H1 (cell line): ENCODE results near the gene SRD5A3. TPM values are rescaled to one million over a fixed set of nuclear protein-coding genes. Genes with fewer than 3 reads are reported as not detected.

Experiments used
- CTCF ChIA-PET: fragments of 300-600 bp; sonication (Branson Sonifier 250); formaldehyde crosslinking; loops from one replicate; lab custom pipeline; 2021; ENCODE audit not compliant: partially characterized antibody; lab: Charles Lee
- POLR2A ChIA-PET: fragments of 300-600 bp; sonication (Branson Sonifier 250); formaldehyde crosslinking; loops from one replicate; lab custom pipeline; 2021; ENCODE audit warnings: inconsistent platforms; ENCODE audit not compliant: partially characterized antibody; lab: Charles Lee
- DNase-seq, 2 experiments: peaks; one replicate each; pipeline versions ENCODE4 v3.0.0 to v3.0.0-alpha.2; 2010 to 2022; ENCODE audit warnings: low spot score in 2 of 2, low read depth in 1 of 2, mixed read lengths in 1 of 2
- FAIRE-seq: peaks from 2 replicates; lab custom pipeline; 2011; peaks lifted over from hg19 to GRCh38; lab: Jason Lieb, UNC
- H2AFZ ChIP-seq: 2 replicates; pipeline ENCODE4 v1.8.1; 2012; ENCODE audit warnings: low read length, inconsistent platforms
- H2AK5ac ChIP-seq: 2 replicates; pipeline ENCODE4 v1.6.1; 2013; ENCODE audit warnings: low read depth, low read length
- H2BK120ac ChIP-seq: replicated peaks from 2 replicates; pipeline ENCODE3; 2013; ENCODE audit warnings: low read depth, low read length, inconsistent platforms
- H2BK12ac ChIP-seq: 2 replicates; pipeline ENCODE4 v1.6.1; 2013; ENCODE audit warnings: low read depth, low read length
- H2BK15ac ChIP-seq: 2 replicates; pipeline ENCODE4 v1.6.1; 2013; ENCODE audit warnings: low read length
- H2BK20ac ChIP-seq: 2 replicates; pipeline ENCODE4 v1.6.1; 2013; ENCODE audit warnings: low read length
- H2BK5ac ChIP-seq: 2 replicates; pipeline ENCODE4 v1.6.1; 2013; ENCODE audit warnings: low read depth, low read length
- H3K14ac ChIP-seq: 2 replicates; pipeline ENCODE4 v1.6.1; 2013; ENCODE audit warnings: inconsistent platforms; ENCODE audit not compliant: insufficient read length
- H3K18ac ChIP-seq: 2 replicates; pipeline ENCODE4 v1.6.1; 2013; ENCODE audit warnings: low read length; ENCODE audit errors: extremely low read depth
- H3K23ac ChIP-seq: 2 replicates; pipeline ENCODE4 v1.6.1; 2013; ENCODE audit warnings: inconsistent platforms; ENCODE audit not compliant: insufficient read length
- H3K23me2 ChIP-seq: 2 replicates; pipeline ENCODE4 v1.6.1; 2013; ENCODE audit warnings: low read depth, low read length
- H3K27ac ChIP-seq: 2 replicates; pipeline ENCODE4 v1.6.1; 2011; ENCODE audit warnings: low read depth, low read length, inconsistent platforms
- H3K27me3 ChIP-seq, 4 experiments: replicated peaks in 1 of 4; 1 replicate in 1 of 4; 2 replicates in 3 of 4; pipeline versions ENCODE4 v1.6.1 to v1.8.1; 2011 to 2013; ENCODE audit warnings: low read length in 3 of 4, mild to moderate bottlenecking in 3 of 4, inconsistent platforms in 2 of 4, mixed read lengths in 2 of 4, moderate library complexity in 1 of 4; ENCODE audit not compliant: control insufficient read depth in 3 of 4, insufficient read depth in 3 of 4; ENCODE audit errors: extremely low read depth in 1 of 4
- H3K36me3 ChIP-seq, 4 experiments: 2 replicates each; pipeline versions ENCODE4 v1.6.1 to v1.8.1; 2011 to 2013; ENCODE audit warnings: mild to moderate bottlenecking in 4 of 4, low read length in 3 of 4, moderate library complexity in 2 of 4, control low read depth in 1 of 4, inconsistent platforms in 1 of 4; ENCODE audit not compliant: insufficient read depth in 4 of 4, control insufficient read depth in 2 of 4
- H3K4ac ChIP-seq: replicated peaks from 2 replicates; pipeline ENCODE3; 2013; ENCODE audit warnings: low read length, low read depth, mixed read lengths, inconsistent platforms; ENCODE audit not compliant: insufficient read length
- H3K4me1 ChIP-seq, 4 experiments: replicated peaks in 1 of 4; 1 replicate in 1 of 4; 2 replicates in 3 of 4; pipeline versions ENCODE4 v1.6.1 to v1.8.1; 2011 to 2013; ENCODE audit warnings: low read length in 3 of 4, inconsistent platforms in 2 of 4, mixed read lengths in 1 of 4; ENCODE audit not compliant: insufficient read depth in 4 of 4, control insufficient read depth in 3 of 4
- H3K4me2 ChIP-seq, 2 experiments: 2 replicates each; pipeline versions ENCODE4 v1.6.1 to v1.8.1; 2011 to 2013; ENCODE audit warnings: low read depth in 2 of 2, low read length in 2 of 2, control low read depth in 1 of 2, inconsistent platforms in 1 of 2, mild to moderate bottlenecking in 1 of 2; ENCODE audit not compliant: insufficient read depth in 1 of 2
- H3K4me3 ChIP-seq, 4 experiments: fragments of 200-600, 300-600 bp in 1 of 4; sonication (generic), shearing (Covaris generic), sonication (Bioruptor Twin) in 1 of 4; 2 replicates each; pipeline versions ENCODE4 v1.5.1 to v1.8.1; 2011 to 2016; ENCODE audit warnings: low read length in 4 of 4, low read depth in 3 of 4, control low read depth in 2 of 4, inconsistent platforms in 2 of 4, mild to moderate bottlenecking in 2 of 4, mixed read lengths in 1 of 4, moderate library complexity in 1 of 4; ENCODE audit not compliant: insufficient read depth in 2 of 4; ENCODE audit errors: extremely low read depth in 1 of 4
- H3K56ac ChIP-seq: replicated peaks from 2 replicates; pipeline ENCODE3; 2013; ENCODE audit warnings: low read depth, mild to moderate bottlenecking, mixed read lengths, low read length, inconsistent platforms; ENCODE audit not compliant: insufficient read length
- H3K79me1 ChIP-seq: 2 replicates; pipeline ENCODE4 v1.6.1; 2013; ENCODE audit warnings: low read depth, low read length, control low read depth
- H3K79me2 ChIP-seq, 2 experiments: 2 replicates each; pipeline versions ENCODE4 v1.6.1 to v1.8.1; 2012 to 2013; ENCODE audit warnings: low read length in 2 of 2, mild to moderate bottlenecking in 2 of 2, inconsistent platforms in 1 of 2; ENCODE audit not compliant: insufficient read depth in 2 of 2, control insufficient read depth in 1 of 2
- H3K9ac ChIP-seq, 4 experiments: replicated peaks in 1 of 4; 1 replicate in 1 of 4; 2 replicates in 3 of 4; pipeline versions ENCODE4 v1.6.1 to v1.8.1; 2011 to 2013; ENCODE audit warnings: low read depth in 3 of 4, low read length in 3 of 4, control low read depth in 2 of 4, mild to moderate bottlenecking in 2 of 4, moderate library complexity in 2 of 4, inconsistent platforms in 1 of 4; ENCODE audit errors: extremely low read depth in 1 of 4
- H3K9me3 ChIP-seq, 2 experiments: 2 replicates each; pipeline versions ENCODE4 v1.6.1 to v1.8.1; 2012 to 2013; ENCODE audit warnings: mild to moderate bottlenecking in 2 of 2, moderate library complexity in 2 of 2, control low read depth in 1 of 2, inconsistent platforms in 1 of 2, low read depth in 1 of 2, low read length in 1 of 2, mixed read lengths in 1 of 2; ENCODE audit not compliant: insufficient read depth in 2 of 2
- H4K20me1 ChIP-seq, 2 experiments: replicated peaks in 1 of 2; 2 replicates each; pipeline versions ENCODE3 to v1.8.1; 2011 to 2013; ENCODE audit warnings: inconsistent platforms in 2 of 2, low read length in 2 of 2, mild to moderate bottlenecking in 1 of 2; ENCODE audit not compliant: insufficient read depth in 2 of 2, control insufficient read depth in 1 of 2
- H4K5ac ChIP-seq: 2 replicates; pipeline ENCODE4 v1.6.1; 2013; ENCODE audit warnings: low read length, low read depth, mixed read lengths, inconsistent platforms; ENCODE audit not compliant: insufficient read length
- H4K8ac ChIP-seq: 2 replicates; pipeline ENCODE4 v1.8.0; 2013; ENCODE audit warnings: mild to moderate bottlenecking, moderate library complexity, low read length, inconsistent platforms; ENCODE audit not compliant: insufficient read depth; ENCODE audit errors: extremely low read depth
- H4K91ac ChIP-seq: replicated peaks from 2 replicates; pipeline ENCODE3; 2013; ENCODE audit warnings: low read length, mixed read lengths, inconsistent platforms; ENCODE audit not compliant: insufficient read length
- CBX5 ChIP-seq: fragments of 300-800, 300-1000 bp; sonication (generic); IDR thresholded peaks from 2 replicates; pipeline ENCODE4 v1.7.1; 2016; ENCODE audit warnings: antibody characterized with exemption, low read length, low read depth
- JUND ChIP-seq: IDR thresholded peaks from 2 replicates; pipeline ENCODE4 v1.6.1; 2011; ENCODE audit warnings: mild to moderate bottlenecking, improper control_type of control experiment, low read length
- KDM1A ChIP-seq: fragments of 200-600, 300-600 bp; sonication (generic); IDR thresholded peaks from 2 replicates; pipeline ENCODE4 v1.7.1; 2016; ENCODE audit warnings: mild to moderate bottlenecking, low read length, borderline replicate concordance
- RAD21 ChIP-seq, 2 experiments: IDR thresholded peaks in 1 of 2; conservative IDR thresholded peaks in 1 of 2; 2 replicates each; pipeline ENCODE4 v1.6.1; 2011; ENCODE audit warnings: low read depth in 2 of 2, low read length in 2 of 2, improper control_type of control experiment in 1 of 2, inconsistent platforms in 1 of 2, mild to moderate bottlenecking in 1 of 2, moderate library complexity in 1 of 2
- SRF ChIP-seq: IDR thresholded peaks from 2 replicates; pipeline ENCODE4 v1.6.1; 2011; ENCODE audit warnings: mild to moderate bottlenecking, low read depth, low read length, moderate library complexity
- YY1 ChIP-seq: IDR thresholded peaks from 2 replicates; pipeline ENCODE4 v1.6.1; 2011; ENCODE audit warnings: low read depth, mild to moderate bottlenecking, low read length
- ZNF274 ChIP-seq: IDR thresholded peaks from 2 replicates; pipeline ENCODE4 v1.7.0; 2012; ENCODE audit warnings: low read length, borderline replicate concordance; ENCODE audit errors: extremely low read depth
- WGBS, 2 experiments: shearing (Covaris generic) in 1 of 2; methylation state at CpG; one replicate each; pipeline versions ENCODE4 v1.1.6 to v1.1.7; 2013 to 2015; ENCODE audit warnings: low lambda C conversion rate in 2 of 2, mixed read lengths in 2 of 2, inconsistent platforms in 1 of 2, low coverage in 1 of 2, missing lambda C conversion rate in 1 of 2; ENCODE audit not compliant: insufficient replicate concordance in 2 of 2, insufficient coverage in 1 of 2, insufficient read length in 1 of 2; ENCODE audit errors: extremely low coverage in 1 of 2, missing lambda C conversion rate in 1 of 2; 5-methylcytosine and 5-hydroxymethylcytosine counted together
- polyA plus RNA-seq, 7 experiments: library from polyadenylated mRNA; depleted of rRNA in 3 of 7; stranded (reverse) in 5 of 7; unstranded in 2 of 7; fragments of >200 nt in 5 of 7; fragments of 200-250 nt in 2 of 7; gene quantifications; 1 replicate in 5 of 7; 2 replicates in 1 of 7; 4 replicates in 1 of 7; pipeline versions ENCODE4 v1.2.1 to v1.2.3, GENCODE V29; 2011 to 2013; ENCODE audit warnings: missing spikeins in 2 of 7, mixed read lengths in 2 of 7
- total RNA-seq: library from RNA; stranded (reverse); fragmentation: NEBNext Ultra II Directional; extraction: Animal tissue kit (Norgen Biotek cat#: 25700); gene quantifications from 2 replicates; pipeline ENCODE4 v1.2.1, GENCODE V29; 2021

Gene SRD5A3
- total and polyA plus RNA-seq, 2 of the 8 experiments (the other 6 are each of a cell fraction or from before 2014, with no cell fraction given), result 19.6 to 34.6 TPM

DNA sequence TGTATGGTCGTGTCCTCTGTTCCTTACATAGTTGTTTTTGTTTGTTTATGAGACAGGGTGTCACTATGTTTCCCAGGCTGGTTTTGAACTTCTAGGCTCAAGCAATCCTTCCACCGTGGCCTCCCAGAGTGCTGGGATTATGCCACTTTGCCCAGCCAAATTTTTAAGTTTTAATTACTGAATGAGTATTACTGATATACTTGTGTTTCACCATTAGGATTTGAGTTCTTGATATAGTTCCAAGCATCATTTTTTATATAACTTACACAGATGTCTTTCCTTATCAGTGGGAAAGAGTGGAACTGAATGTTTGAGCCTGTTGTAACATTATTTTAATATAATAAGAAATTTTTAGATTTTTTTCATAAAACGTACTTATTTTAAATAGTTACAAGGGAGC lies 70.1 kb downstream of the SRD5A3 start:
- H2BK5ac ChIP-seq, result no peak overlapping the region
- no peak overlapping the region for H3K18ac ChIP-seq
- H3K23ac ChIP-seq, result no peak overlapping the region
- no peaks in the 10 kb centered on the region for H3K9me3 ChIP-seq
- no peak overlapping the region for H3K9ac ChIP-seq
- no peak overlapping the region for H2BK120ac ChIP-seq
- 82% methylated on average over 3 of the region's 3 CpGs; no CpG with 5 or more reads in 1 of the 2 experiments for WGBS, 2 experiments
- no peaks in the 10 kb centered on the region for H3K23me2 ChIP-seq
- no peak overlapping the region for H2BK15ac ChIP-seq
- H4K91ac ChIP-seq, result no peak overlapping the region
- H2BK12ac ChIP-seq, result no peak overlapping the region
- POLR2A ChIA-PET, result interaction anchor here (1.2 to 2.0 kb wide), 3 partner anchors 8 to 20 kb away, joined by 4 to 6 read pairs (median 4); partner anchors contain the start of gene TMEM165
- peaks cover 0 to 55% of the 10 kb centered on the region in 2 experiments; a peak in 2 of 4 replicates for H3K79me2 ChIP-seq
- H4K5ac ChIP-seq, result no peak overlapping the region
- H3K27me3 ChIP-seq, result no peaks in the 10 kb centered on the region
- DNase-seq, result no peak
- no peak overlapping the region for H2AFZ ChIP-seq
- H3K4me3 ChIP-seq, result no peak overlapping the region
- H3K56ac ChIP-seq, result no peak overlapping the region
- H3K4ac ChIP-seq, result no peak overlapping the region
- H3K14ac ChIP-seq, result no peak overlapping the region
- H4K20me1 ChIP-seq, result peaks cover 6 to 8% of the 10 kb centered on the region in 2 experiments
- no peak overlapping the region for H3K27ac ChIP-seq
- no peak overlapping the region for H2AK5ac ChIP-seq
- H3K4me1 ChIP-seq, result no peaks in the 10 kb centered on the region
- CTCF ChIA-PET, result no interaction called here
- H4K8ac ChIP-seq, result no peak overlapping the region
- H3K79me1 ChIP-seq, result no peaks in the 10 kb centered on the region
- no peak overlapping the region for H2BK20ac ChIP-seq
- no peak overlapping the region for H3K4me2 ChIP-seq
- H3K36me3 ChIP-seq, result peaks cover 11 to 72% (median 27%) of the 10 kb centered on the region in 4 experiments; a peak in 7 of 8 replicates
- FAIRE-seq, result no peak
- no peak for TF ChIP-seq CBX5
- no peak for TF ChIP-seq SRF
- TF ChIP-seq JUND, result no peak
- no peak for TF ChIP-seq ZNF274
- TF ChIP-seq RAD21 (IDR thresholded peaks at IDR 0.05 in 1 of 2, conservative IDR thresholded peaks at IDR 0.05 in 1 of 2; ENCODE audit: low read depth in 2 of 2, low read length in 2 of 2), result no peak
- no peak for TF ChIP-seq KDM1A
- TF ChIP-seq YY1, result no peak
